Mesenteric fat pad (tissue), 1 donor: Measurements from ENCODE around the gene ZNF317. TPM values are rescaled to one million over a fixed set of nuclear protein-coding genes. Genes with fewer than 3 reads are reported as not detected.
"Not testable (repeated sequence)": the region's sequence is repeated elsewhere in the genome, so short reads cannot be mapped to it uniquely, and the experiment has no call there.

Source experiments
- DNase-seq: peaks from one replicate; pipeline ENCODE4 v3.0.0-alpha.2; 2020; ENCODE audit warnings: low spot score
- total RNA-seq: library from RNA; stranded (reverse); fragmentation: NEBNext Ultra II Directional; extraction: Animal tissue kit (Norgen Biotek cat#: 25700); gene quantifications from one replicate; pipeline ENCODE4 v1.2.1, GENCODE V29; 2021
- donor health status: DM: yes; HTN: yes; CAD: no.

The ZNF317 gene
- total RNA-seq, 1 donor from 2014 or later = 28.3 TPM

DNA sequence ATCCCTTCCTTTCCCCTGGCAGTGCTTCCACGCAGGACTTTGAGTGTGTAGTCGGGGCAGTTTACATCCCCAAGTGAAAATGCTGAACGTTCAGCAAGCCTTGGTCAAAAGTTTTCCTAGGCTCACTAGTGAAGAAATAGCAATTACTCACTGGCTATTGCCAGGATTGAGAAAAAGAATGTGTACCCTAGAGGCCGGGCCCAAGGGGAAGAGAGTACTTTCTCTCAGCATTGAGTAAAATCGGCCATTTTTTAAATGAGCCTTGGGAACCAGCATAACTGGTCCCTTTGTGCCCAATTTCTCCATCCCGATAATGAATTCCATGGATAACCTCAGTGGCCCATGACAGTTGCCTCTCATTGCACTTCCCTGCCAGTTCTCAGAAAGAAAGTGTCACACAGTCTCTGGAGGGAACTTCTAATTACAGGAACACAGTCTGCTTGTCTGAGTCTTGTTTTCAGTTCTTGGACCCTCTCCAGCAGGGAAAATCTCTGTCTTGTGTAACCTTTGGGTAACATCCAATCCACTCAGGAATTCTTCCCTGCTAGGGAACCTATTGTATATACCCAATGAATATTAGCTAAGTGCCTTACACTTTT, 31.3 kb downstream of the ZNF317 start:
- DNase-seq = no peak

DNA sequence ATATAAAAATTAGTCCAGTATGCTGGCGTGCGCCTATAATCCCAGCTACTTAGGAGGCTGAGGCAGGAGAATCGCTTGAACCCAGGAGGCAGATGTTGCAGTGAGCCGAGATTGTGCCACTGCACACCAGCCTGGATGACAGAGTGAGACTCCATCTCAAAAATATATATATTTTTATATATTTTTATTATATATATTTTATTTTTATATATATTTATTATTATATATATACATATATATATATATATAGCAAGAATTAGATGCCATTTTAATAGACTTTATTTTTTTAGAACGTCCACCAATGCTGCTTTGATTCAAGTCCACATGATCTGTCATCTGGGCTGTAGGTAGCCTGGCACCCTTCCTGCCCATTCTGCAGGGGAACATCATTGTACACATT, 35.1 kb downstream of the ZNF317 start:
- no peak for DNase-seq

DNA sequence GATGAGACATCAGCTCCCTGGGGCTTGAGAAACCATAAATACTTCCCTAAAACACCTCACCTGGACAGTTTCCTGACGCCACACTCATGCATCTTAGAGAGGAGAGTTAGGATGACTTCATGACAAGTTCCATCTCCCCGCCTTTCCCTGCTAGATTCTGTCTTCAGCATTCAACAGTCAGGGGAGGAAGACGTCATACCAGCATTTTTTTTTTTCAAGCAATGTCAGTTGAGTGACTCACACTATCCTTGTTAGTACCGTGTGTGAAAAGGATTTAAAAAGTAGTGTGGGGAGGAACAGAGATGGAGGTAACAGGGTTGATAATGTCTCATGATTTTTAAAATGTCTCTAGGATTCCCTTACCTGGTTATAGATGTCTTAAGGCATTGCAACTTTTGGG, 38.7 kb downstream of the ZNF317 start, which contains the start of gene OR7D2:
OR7D2 (plus strand) TSS at position 79 of the 400 bp plus-strand sequence. CDS start 6,803 bp downstream, outside the sequence.
- DNase-seq = no peak

DNA sequence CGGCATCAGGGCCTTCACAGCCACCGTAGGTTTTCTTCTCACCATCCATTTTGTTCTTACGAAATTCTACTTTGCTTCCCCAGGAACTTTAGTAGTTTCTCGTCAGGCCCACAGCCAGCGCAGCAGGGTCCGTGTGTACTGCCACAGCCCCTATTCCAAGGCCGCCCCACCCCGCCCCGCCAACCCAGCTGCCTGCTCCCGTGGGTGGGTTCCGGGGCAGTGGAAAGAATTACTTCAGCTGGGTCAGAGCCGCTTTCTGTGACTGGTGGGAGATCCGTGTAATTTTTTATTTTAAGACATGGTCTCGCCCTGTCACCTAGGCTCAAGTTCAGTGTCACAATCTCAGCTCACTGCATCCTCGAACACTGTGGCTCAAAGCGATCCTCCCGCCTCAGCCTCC, 42.8 kb downstream of the ZNF317 start:
- DNase-seq = no peak

DNA sequence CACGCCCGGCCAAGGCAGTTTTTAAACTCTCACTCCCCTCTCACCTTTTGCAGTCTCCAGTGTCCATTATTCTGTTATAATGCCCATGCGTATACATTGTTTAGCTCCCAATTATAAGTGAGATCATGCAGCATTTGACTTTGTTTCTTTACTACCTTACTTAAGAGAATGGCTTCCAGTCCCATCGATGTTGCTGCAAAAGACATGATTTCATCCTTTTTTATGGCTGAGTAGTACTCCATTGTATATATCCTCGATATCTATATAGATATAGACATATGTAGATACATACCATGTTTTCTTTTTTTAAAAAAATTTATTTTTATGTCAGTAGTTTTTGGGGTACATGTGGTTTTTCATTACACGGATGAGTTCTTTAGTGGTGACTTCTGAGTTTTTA, 47.0 kb downstream of the ZNF317 start:
- DNase-seq = no peak

DNA sequence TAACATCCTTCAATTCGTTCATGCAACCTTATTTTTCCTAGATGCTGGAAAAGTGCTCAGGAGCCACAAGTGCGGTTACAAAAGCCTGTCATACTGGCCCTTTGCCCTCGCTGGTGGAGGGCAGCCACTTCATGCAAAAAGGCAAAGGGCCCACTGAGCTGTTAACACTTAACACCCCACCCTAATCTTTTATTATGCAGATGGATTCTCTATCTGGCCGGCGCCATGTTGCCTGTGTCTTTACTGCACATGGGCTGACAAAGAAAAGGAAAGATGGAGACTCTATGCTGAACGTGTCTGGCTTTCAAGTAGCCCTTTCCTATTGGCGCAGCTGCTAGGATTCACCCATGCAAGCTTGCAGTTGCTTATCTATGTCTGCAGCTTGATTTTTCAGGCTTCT, 49.3 kb downstream of the ZNF317 start:
- no peak for DNase-seq

DNA sequence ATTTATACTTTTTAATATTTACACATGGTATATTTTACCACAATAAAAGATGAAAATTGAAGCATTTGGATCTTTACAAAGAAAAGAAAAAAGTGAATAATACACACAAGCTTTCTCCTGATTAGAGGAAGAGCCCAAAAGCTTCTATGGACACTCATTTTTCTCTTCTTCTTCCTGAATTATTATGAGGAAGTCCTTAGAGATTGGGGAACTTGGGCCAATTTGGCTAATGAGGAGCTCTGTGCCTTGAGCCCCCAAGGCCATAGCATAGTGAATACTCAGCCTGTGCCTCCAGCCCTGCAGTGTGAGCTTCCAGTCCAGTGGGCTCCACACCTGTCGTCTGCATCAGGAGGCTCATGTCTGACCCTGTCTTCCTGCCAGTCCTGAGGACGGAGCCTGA, 57.8 kb downstream of the ZNF317 start:
- not testable (repeated sequence) for DNase-seq

DNA sequence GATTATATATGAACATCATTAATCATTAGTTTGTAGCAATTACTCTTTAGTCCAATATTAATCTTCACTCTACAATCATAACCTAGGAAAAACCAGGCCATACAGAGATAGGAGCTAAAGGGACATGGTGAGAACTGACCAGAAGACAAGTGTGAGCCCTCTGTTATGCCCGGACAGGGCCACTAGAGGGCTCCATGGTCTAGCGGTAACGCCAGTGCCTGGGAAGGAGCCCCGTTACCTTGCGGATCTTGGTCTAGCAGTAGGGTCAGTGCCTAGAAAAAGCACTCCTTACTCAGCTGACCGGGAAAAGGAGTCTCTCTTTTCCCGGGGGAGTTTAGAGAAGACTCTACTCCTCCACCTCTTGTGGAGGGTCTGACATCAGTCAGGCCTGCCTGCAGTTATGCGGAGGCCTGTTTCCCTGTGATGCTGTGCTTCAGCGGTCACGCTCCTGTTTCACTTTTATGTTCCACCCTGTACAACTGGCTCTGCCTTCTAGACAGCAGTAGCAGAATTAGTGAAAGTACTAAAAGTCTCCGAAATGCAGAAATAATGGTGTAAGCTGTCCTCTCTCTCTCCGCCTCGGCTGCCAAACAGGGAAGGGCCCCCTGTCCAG, 65.4 kb downstream of the ZNF317 start:
- DNase-seq = no peak

Other genes starting within 250 kb of the ZNF317 start
- gene MUC16, start 130.0 kb upstream of the ZNF317 start, total RNA-seq = 0.90 TPM
- gene OR1M1, start 53.3 kb upstream of the ZNF317 start, total RNA-seq = not detected
- gene OR7G2, start 32.9 kb upstream of the ZNF317 start, total RNA-seq = not detected
- not detected for gene OR7G1, start 24.6 kb upstream of the ZNF317 start, total RNA-seq
- gene OR7G3, start 13.4 kb upstream of the ZNF317 start, total RNA-seq = not detected
- not detected for gene OR7D2, start 38.6 kb downstream of the ZNF317 start, total RNA-seq
- gene OR7D4, start 79.2 kb downstream of the ZNF317 start, total RNA-seq = not detected
- not detected for gene OR7E24, start 110.5 kb downstream of the ZNF317 start, total RNA-seq
- 3.6 TPM for gene ZNF699, start 169.4 kb downstream of the ZNF317 start, total RNA-seq
- 9.7 TPM for gene ZNF559, start 183.8 kb downstream of the ZNF317 start, total RNA-seq
- 0.48 TPM for gene ZNF177, start 222.6 kb downstream of the ZNF317 start, total RNA-seq